NCI-H446 (cell line): ENCODE data around the gene KYNU.
"Not testable (repeated sequence)": the region's sequence is repeated elsewhere in the genome, so short reads cannot be mapped to it uniquely, and the experiment has no call there.

ENCODE experiments used
- DNase-seq, 2 experiments: peaks; one replicate each; lab custom pipeline; 2025; lab: John Stamatoyannopoulos, UW

KYNU gene

DNA sequence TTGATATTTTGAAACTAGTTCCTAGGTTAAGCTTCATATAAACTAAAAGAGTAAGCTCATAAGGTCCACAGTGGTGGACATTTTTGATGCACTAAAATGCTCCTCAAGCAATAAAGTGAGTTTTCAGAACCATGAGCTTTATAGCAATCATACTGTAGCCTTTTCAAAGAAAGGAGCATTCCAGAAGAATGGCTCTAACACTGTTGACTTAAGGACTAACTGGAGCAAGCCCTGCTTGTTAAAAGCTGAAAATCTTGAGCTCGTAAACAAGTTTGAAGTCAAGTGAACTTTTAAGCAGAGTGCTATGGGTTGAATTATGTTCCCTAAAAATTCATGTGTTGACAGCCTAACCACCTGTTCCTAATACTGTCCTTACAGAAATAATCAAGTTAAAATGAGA is 38.0 kb downstream of the KYNU start:
- no peak for DNase-seq

DNA sequence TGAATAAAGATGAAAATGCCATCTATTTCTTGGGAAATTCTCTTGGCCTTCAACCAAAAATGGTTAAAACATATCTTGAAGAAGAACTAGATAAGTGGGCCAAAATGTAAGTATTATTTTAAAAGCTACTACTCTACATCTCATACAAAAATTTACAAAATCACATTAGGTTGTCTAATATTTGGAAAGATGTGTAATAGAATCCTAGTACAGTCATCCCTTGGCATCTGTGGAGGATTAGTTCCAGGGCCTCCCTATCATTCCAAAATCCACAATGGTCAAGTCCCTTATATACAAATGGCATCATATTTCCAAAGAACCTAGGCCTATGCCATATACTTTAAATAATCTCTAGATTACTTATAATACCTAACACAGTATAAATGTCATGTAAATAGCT is 41.2 kb downstream of the KYNU start:
- DNase-seq = no peak

DNA sequence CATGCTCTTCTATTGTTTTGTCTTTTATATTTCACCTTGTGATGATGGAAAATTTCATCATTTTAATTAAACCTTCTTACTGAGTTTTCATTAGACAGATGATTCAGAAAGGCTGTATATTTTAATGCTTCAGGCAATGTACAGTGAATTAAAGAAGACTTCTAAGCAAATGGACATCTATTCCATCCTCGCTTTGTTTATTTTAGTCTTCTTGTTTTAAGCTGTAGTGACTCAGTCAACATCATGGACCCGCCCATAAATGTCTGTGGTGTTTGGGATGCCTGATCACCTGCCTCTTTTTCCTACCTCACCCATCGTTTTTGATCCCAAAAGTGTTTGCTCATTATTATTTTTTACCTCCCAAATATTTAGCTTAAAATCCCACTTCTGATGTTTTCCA is 43.1 kb downstream of the KYNU start:
- no peak for DNase-seq

DNA sequence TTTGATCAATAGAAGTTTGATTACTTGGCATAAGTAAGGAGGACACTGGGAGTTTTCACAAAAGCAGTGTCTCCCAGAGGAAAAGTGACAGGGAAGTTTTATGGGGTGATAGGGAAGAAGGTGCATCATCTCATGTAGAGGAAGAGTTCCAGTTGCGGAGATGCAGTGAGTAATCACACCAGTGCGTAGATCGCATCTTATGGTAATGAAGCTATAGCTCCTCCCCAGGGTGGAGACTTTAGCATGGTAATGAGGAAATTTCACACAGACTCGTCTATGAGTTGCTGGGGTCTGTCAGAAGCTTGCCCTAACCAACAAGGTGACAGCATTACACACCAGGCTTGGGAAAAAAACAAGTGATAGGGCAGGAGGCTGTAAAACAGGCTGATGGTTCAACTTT is 49.0 kb downstream of the KYNU start:
- no peak for DNase-seq

DNA sequence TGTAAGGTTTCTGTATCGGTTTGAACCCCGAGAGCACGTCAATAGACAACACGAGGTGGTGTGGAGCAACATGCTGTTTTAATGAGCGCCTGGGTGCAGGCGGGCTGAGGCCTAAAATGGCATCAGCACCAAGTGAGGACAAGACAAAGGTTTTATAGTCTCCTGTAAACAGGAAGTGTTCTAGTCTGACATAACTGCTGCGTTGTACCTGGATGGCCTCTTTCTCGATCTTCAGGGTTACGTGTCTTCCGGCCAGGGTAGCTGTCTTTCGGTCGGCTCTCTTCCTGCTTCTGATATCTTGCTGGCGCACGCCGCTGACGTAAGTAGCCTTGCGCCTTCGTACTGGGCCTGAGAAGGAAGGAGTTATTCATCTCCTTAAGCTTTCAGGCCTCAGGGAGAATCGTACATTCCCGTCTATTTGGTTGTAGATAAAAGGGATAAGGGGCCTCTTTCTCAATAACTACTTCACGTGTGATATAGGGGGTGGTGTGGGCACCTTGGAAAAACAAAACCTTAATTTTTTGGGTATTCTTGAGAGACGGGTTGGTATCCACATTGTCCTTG is 53.5 kb downstream of the KYNU start:
- no peak for DNase-seq

DNA sequence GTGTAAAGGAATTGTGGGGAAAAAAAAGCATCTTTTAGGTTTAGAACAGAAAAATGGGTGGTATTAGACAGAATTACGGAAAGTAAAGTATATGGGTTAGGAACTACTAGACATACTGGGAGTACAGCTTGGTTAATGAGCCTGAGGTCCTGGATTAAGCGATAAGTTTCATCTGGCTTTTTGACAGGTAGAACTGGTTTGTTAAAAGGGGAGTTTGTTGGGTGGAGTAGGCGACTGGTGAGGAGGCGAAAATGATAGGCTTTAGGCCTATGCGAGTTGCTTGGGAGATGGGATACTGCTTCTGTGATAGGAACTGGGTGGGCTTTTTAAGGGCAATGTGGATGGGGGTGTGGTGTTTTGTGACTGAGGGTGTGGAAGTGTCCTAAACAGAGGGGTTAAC is 56.5 kb downstream of the KYNU start:
- no peak for DNase-seq

DNA sequence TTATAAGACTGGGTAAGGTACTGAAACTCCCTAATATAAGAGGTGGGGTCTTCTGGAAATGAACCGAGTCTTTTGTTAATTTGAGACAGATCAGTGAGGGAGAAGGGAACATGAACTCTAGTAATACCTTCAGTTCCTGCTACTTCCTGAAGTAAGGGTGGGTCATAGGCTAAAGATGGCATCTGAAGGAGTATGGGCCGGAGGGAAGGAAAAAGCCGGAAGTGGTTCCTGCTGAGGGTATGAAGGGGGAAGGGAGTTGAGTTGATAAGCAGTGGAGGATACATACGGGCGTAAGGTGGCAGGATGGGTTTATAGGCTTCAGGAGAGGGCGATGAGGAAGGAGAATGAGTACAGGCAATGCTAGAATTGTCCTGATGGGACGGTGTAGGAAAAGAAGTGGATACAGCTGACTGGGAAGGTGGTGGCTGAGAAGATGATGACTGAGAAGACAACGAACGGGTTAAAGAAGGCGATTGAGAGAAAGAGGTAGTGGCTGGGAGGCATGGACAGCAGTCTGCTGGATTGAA is 58.2 kb downstream of the KYNU start:
- no peak for DNase-seq

DNA sequence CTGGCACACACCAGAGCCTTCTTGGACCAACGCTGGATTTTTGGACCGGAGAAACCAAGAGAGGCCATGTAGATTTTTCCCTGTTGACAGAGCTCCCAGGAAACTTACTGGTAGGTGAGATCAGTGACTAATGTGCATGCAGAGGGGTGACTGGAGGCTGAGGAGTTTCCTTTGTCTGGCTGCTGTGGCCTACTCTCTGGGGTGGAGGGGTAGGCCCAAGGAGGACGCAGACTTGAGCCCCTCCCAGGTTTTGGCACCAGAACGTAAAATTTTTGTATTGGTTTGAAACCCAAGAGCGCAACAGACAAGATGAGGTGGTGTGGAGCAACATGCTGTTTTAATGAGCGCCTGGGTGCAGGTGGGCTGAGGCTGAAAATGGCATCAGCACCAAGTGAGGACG is 59.2 kb downstream of the KYNU start:
- DNase-seq = no peak

DNA sequence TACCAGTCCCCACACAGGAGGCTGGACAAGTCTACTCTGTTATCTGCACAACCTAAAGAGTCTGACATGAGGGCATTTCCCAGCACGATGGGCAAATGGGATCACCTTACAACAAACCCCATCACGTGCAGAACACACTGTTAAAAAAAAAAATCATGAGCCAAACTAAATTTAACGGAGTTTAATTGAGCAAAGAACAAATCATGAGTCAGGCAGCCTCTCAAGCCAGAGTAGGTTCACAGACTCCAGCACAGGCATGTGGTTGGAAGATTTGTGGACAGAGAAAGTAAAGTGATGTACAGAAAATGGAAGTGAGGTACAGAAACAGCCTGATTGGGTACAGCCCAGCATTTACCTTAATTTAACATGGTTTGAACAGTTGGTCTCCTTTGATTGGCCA is 59.9 kb downstream of the KYNU start:
- no peak for DNase-seq

DNA sequence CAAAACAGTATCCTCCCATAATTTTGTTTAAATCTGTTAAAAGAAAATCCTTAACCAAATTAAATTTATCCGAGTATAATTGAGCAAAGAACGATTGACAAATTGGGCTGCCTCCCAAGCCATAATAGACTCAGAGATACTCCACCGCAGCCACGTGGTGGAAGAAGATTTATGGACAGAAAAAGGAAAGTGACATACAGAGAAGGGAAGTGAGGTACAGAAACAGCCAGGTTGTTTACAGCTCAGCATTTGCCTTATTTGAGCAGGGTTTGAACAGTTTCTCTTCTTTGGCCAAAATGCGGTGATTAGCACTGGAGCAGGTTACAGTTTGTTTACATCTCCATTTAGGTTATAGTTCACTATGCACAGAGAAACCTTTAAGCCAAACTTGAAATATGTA is 60.8 kb downstream of the KYNU start:
- DNase-seq = no peak

DNA sequence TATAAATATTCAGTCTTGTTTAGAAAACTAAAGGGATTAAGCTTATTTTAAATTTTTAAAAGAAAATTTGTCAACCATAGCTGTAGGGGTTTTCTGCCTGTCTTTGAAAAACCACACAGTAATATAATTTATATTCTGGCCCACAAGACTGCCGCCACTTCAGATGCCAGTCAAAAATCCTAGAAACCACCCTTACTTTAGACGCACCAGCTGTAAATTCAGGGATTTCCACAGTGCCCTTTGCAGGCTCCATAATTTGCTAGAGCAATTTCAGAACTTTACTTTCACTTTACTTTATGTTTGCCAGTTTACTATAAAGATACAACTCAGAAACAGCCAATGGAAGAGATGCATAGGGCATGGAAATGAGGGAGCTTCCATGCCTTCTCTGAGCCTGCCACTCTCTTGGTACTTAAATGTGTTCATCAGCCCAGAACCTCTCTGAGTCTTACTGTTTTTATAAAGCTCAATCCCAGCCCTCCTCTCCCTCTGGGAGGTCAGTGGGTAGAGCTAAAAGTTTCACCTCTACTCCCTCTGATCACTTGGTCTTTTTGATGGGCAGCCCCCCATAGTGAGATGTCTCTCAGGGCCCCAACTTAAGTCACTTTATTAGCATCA is 63.3 kb downstream of the KYNU start:
- DNase-seq = no peak

DNA sequence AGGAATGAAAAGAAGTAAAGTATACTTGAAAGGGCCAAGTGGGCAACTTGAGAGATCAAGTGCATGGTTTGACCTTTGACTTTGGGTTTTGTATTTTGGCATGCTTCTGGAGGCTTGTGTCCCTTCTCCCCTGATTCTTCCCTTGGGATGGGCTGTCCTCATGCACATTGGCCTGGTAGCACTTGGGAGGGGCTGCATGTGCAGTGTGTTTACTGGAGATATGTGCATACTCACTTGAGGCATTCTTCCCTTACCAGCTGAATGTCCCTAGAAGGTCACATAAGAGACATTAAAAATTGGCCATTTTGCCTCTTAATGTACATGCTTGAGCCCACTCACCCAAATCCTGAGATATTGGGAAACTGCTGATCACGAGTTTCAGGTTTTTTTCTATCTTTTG is 65.2 kb downstream of the KYNU start:
- no peak for DNase-seq

DNA sequence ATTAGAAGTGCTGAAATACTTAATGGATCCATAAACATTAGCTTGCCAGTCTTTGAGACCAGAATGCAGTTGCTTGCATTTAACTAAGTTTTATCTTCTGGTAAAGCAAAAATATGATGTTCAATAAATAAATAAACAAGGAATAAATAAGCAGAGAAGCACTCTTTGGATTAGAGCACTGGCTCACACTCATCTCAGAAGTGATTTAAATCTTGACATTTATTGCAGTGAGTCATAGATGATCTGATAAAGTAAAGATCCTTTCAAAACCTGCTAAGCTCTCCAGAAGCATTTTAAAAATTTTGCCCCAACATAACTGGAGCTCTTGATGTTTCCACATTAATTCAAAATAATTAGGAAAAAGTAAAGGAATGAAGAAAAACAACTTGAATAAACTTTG is 66.8 kb downstream of the KYNU start:
- DNase-seq = no peak

DNA sequence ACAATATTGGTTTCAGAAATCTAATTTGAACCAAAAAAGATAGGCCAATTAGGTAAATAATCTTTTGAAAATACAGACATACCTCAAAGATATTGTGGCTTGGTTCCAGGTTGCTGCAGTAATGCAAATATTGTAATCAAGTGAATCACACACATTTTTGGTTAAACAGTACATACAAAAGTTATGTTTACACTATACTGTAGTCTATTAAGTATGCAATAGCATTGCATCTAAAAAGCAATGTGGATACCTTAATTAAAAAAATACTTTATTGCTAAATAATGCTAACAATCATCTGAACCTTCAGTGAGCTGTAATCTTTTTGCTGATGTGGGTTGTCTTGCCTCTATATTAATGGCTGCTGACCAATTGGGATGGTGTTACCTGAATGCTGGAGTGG is 67.3 kb downstream of the KYNU start:
- DNase-seq = no peak

DNA sequence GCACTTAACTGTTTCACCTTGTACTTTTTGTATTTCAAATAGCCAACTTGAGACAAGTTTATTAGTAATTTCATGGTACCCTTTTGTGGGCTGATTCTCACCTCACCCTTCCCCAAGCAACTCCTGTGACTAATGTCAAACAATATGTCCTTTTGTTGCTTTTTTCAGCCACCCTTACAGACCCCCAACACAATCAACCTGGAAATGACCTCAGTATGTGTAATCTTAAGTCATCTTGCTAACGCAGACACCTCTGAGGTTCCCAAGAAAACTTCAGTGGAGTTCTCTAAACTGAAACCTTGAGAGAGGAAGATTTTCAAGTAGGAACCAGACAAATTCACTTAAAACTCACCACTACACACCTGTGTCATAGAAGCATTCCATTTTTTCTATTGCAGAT is 69.5 kb downstream of the KYNU start:
- DNase-seq = no peak

DNA sequence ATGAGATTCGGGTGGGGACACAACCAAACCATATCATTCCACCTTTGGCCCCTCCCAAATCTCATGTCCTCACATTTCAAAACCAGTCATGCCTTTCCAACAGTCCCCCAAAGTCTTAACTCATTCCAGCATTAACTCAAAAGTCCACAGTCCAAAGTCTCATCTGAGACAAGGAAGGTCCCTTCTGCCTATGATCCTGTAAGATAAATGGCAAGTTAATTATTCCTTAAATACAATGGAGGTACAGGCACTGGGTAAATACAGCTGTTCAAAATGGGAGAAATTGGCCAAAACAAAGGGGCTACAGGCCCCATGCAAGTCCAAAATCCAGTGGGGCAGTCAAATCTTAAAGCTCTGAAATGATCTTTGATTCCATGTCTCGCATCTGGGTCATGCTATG is 71.3 kb downstream of the KYNU start:
- not testable (repeated sequence) for DNase-seq

DNA sequence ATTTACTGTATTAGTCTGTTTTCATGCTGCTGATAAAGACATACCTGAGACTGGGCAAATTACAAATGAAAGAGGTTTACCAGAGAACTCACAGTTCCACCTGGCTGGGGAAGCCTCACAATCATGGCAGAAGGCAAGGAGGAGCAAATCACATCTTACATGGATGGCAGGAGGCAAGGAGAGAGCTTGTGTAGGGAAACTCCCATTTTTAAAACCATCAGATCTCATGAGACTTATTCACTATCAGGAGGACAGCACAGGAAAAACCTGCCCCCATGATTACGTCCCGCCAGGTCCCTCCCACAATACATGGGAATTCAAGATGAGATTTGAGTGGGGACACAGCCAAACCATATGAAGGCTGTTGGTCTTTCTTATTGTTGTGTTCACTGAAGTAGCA is 72.9 kb downstream of the KYNU start:
- not testable (repeated sequence) for DNase-seq

DNA sequence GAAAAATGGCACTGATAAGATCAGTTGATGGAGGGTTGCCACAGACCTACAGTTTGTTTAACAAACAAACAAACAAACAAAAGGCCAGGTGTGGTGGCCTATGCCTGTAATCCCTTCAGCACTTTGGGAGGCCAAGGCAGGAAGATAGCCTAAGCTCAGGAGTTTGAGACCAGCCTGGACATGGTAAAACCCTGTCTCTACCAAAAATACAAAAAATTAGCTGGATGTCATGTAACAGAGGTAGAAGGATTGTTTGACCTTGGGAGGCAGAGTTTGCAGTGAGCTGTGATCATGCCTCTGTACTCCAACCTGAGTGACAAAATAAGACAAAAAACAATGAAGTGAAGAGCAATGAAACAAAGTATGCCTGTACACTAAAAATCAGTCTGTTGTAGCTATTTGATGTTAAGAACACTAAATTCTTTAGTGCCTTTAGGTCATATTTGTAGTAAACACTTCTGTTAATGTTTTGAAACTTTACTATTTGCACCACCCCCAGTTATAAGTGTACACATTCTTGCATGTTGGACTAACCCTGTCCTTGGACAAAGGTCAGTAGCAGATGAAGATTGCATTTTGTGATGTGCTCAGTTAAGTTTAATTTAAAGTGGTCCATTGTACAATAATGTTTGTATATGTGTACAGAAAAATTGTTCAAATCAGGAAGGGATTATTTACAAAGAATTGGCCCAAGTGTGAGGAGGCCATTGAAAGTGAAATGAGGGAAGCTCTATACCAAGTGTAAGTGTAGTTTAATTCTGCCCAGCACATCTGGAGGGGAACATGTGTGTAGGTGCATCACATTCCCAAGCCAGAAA is 73.9 kb downstream of the KYNU start:
- DNase-seq = no peak

DNA sequence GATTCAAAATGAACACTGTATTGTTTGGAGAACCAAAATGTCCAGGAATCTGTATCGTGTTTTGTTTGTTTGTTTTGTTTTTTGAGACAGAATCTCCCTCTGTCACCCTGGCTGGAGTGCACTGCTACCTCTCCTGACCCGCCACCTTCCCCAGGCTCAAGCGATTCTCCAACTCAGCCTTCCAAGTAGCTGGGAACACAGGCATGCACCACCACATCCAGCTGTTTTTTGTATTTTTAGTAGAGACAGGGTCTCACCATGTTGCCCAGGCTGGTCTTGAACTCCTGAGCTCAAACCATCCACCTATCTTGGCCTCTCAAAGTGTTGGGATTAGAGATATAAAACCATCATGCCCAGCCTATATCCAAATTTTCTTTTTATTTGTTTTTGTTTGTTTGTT is 74.6 kb downstream of the KYNU start:
- no peak for DNase-seq

DNA sequence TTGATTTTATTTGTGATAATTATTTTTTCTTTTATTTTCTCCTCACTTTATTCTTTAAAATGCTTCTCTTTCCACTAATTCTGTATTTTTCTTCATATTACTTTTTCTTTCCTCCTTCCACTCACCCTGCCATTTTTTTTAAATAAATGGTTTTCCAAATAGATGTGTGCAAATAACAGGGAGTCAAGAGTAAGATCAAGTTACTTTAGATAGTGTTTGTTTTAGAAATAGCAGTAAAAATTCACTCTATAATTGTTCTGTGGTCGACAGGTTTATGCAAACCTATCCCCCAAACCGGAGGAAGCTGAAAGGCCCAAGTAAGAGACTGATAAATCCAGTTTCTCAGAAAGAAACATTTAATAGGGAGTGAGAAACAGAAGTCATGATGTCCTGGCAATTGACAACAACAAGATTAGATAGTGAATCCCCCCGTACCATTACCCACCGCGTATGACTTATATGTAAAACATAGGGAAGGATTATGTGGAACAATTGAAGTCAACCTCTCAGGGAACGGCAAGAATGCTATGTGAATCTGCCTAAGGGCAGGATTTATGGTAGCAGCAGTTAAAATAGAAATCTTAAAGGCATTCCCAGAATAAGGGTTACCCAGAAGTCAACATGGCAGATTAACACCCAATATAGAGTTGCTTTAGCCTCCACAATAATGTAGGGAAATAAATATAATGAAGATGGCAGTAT is 75.5 kb downstream of the KYNU start:
- no peak for DNase-seq

DNA sequence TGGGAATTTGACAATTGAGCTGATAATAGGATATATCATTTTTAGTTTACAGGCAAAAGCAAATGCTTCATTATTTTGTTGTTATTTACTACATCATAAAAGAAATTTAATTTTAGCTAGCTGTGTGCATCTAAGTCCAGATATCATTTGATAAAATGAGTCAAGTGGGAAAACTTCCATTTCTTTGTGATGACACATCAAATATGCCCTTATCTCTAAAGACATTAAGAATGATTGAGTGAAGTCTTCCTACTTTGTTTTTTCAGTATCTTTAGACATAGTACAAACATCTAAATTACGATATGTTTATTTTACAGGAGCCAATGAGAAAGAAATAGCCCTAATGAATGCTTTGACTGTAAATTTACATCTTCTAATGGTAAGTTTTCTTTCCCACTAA is 77.0 kb downstream of the KYNU start:
- DNase-seq = no peak

DNA sequence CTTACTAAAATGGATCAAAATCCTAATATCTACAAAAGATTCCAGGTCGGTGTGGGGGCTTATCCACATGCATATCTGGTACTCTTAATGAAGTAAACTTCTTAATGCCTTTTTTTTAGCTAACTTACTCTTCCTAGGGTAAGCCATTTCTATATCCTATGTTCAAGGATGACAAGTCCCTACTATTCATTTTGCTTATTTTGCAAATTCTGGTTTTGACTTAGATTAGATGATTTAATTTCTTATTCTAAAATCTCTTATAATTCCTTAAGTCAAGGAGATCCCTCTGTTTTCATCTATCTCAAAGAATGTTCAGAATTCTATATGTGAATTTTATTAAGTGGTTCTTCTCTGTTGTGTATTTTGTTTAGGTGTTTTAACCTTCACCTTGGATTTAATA is 79.7 kb downstream of the KYNU start:
- DNase-seq = no peak

DNA sequence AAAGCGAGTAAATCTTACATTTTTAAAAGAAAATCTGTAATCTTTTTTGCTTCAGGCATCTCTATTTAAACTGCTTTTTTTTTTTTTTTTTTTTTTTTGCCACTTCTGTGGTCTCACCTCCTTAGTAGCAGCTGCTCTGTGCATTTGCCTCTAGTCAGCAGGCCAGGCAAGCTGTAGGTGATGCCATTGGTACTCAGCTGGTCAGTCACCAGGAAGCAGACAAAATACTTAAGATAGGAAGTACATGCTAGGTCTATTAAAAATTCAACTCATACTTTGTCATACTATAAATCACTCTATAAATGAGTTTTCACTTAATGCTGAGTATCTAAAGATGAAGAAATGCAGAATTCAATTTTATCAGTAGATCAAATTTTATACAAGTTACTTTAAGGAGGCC is 83.7 kb downstream of the KYNU start:
- no peak for DNase-seq
